Measurements from ENCODE around the gene RAMP3.

The RAMP3 gene

DNA sequence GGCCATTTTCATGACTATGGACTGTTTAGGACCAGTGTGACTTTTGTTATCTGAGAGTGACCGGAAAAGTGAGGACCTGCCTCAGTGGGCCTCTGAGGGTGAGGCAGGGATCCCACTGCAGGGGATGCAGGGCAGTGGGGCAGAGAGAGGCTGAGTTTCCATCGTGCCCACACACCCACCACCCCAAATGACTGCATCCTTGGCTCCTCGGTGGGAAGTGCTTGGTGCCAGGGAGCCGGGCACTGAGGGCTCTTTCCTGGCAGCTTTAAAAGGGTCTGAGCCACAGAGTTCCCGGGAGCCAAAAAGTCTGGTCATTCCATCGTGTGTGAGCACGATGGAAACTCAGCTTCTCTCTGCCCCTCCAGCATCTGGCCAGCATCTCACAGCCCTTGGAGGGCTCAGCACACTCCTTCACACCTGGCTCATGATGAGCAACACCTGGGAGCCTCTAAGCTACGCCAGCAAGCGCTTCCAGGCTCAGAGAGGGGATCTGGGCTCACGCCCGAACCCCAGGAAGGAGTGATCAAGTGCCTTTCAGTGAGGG is 59.1 kb downstream of the RAMP3 start:
- Histone ChIP-seq H3K9me3 (ENCODE audit: control insufficient read depth, low read length) (no peaks in the 10 kb centered on the region), H3K4me2 (ENCODE audit: low read length) (no peak overlapping the region), H3K79me2 (no peaks in the 10 kb centered on the region), H2AFZ (no peak overlapping the region), H3K4me3 (ENCODE audit: low read depth, low read length) (no peak overlapping the region), H3K36me3 (ENCODE audit: control insufficient read depth, insufficient read depth, low read length) (no peaks in the 10 kb centered on the region), H3K4me1 (no peaks in the 10 kb centered on the region), H3K9ac (no peak overlapping the region), H3K27me3 (ENCODE audit: control insufficient read depth, insufficient read depth, low read length) (no peaks in the 10 kb centered on the region), H3K27ac (no peak overlapping the region)
- TF ChIP-seq, protein P1, sequence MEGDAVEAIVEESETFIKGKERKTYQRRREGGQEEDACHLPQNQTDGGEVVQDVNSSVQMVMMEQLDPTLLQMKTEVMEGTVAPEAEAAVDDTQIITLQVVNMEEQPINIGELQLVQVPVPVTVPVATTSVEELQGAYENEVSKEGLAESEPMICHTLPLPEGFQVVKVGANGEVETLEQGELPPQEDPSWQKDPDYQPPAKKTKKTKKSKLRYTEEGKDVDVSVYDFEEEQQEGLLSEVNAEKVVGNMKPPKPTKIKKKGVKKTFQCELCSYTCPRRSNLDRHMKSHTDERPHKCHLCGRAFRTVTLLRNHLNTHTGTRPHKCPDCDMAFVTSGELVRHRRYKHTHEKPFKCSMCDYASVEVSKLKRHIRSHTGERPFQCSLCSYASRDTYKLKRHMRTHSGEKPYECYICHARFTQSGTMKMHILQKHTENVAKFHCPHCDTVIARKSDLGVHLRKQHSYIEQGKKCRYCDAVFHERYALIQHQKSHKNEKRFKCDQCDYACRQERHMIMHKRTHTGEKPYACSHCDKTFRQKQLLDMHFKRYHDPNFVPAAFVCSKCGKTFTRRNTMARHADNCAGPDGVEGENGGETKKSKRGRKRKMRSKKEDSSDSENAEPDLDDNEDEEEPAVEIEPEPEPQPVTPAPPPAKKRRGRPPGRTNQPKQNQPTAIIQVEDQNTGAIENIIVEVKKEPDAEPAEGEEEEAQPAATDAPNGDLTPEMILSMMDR (IDR thresholded peaks at IDR 0.05), result no peak

DNA sequence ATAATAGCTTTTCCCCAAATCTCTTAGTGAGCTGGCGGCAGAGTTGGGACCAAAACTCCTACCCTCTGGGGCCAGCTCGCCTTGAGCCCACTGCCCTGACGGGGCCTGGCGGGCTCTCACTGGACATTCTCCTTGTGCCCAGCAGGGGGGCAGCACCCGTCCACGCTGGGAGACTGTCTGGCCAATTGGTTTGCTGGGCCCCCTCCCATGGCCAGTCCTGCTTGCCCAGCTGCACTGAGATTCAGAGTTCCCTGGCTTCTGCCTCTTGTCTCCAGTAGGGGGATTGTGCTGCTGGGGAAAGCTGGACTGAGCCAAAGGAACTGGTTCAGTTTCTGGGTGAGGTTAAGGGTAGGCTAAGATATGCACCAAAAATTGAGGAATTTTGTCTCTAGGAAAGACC is 59.8 kb downstream of the RAMP3 start:
- H3K4me3 ChIP-seq (ENCODE audit: low read depth, low read length), result no peak overlapping the region
- no peak overlapping the region for H3K9ac ChIP-seq
- H2AFZ ChIP-seq, result no peak overlapping the region
- H3K4me2 ChIP-seq (ENCODE audit: low read length), result no peak overlapping the region
- no peaks in the 10 kb centered on the region for H3K9me3 ChIP-seq (ENCODE audit: control insufficient read depth, low read length)
- no peaks in the 10 kb centered on the region for H3K79me2 ChIP-seq
- TF ChIP-seq, protein P1 (IDR thresholded peaks at IDR 0.05), result no peak
- no peaks in the 10 kb centered on the region for H3K27me3 ChIP-seq (ENCODE audit: control insufficient read depth, insufficient read depth, low read length)
- no peak overlapping the region for H3K27ac ChIP-seq
- no peaks in the 10 kb centered on the region for H3K4me1 ChIP-seq
- no peaks in the 10 kb centered on the region for H3K36me3 ChIP-seq (ENCODE audit: control insufficient read depth, insufficient read depth, low read length)

DNA sequence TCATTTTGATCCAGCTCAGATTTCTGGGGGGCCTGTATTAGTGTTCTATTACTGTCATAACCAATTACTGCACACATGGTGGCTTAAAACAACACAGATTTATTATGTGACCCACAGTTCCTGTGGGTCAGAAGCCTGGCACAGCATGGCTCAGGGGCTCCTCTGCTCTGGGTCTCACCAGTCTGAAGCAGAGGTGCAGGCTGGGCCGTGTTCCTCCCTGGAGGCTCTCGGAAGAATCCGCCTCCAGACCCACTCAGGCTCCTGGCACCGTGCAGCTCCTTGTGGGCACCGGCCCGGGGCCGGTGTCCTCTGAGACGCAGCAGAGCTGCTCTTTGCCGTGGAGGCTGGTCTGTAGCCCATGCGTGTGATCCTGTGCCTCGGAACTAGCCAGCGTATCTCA is 61.5 kb downstream of the RAMP3 start:
- H3K4me2 ChIP-seq (ENCODE audit: low read length), result no peak overlapping the region
- H3K27ac ChIP-seq, result no peak overlapping the region
- H2AFZ ChIP-seq, result no peak overlapping the region
- no peak overlapping the region for H3K4me3 ChIP-seq (ENCODE audit: low read depth, low read length)
- no peaks in the 10 kb centered on the region for H3K79me2 ChIP-seq
- TF ChIP-seq, protein P1 (IDR thresholded peaks at IDR 0.05), result no peak
- no peaks in the 10 kb centered on the region for H3K4me1 ChIP-seq
- no peak overlapping the region for H3K9ac ChIP-seq
- H3K9me3 ChIP-seq (ENCODE audit: control insufficient read depth, low read length), result no peaks in the 10 kb centered on the region
- no peaks in the 10 kb centered on the region for H3K36me3 ChIP-seq (ENCODE audit: control insufficient read depth, insufficient read depth, low read length)
- H3K27me3 ChIP-seq (ENCODE audit: control insufficient read depth, insufficient read depth, low read length), result no peaks in the 10 kb centered on the region

DNA sequence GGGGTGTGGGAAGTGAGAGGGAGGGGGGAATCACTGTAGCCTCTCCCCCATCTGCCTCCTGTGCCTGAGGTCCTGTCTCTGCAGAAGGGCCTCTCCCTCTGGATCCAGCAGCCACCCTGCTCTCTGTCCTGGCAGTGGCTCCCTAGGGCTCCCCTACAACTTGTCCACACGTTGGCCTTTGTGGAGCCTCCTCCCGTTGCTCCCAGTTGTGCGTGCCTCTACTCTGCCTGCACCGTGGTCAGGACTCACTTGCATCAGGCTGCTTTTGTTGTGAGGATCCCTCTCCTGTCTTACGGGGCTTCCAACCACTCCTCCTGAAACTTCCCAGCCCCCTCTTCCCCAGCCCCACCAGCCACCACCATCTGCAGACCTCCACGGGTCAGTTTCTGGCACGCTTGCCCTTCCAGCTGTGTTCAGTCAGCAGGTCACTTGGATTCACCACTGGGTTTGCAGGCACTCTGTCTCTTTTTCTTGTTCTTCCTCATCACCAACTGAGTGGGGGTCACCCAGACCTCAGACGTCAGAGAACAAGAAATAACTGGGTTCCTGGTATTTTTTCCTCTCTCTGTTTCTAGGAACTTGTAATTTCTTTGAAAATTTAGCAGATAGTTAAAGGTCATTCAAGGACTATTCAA is 62.3 kb downstream of the RAMP3 start:
- H3K4me1 ChIP-seq, result no peaks in the 10 kb centered on the region
- no peaks in the 10 kb centered on the region for H3K9me3 ChIP-seq (ENCODE audit: control insufficient read depth, low read length)
- H3K27ac ChIP-seq, result no peak overlapping the region
- H3K4me3 ChIP-seq (ENCODE audit: low read depth, low read length), result no peak overlapping the region
- H3K9ac ChIP-seq, result no peak overlapping the region
- H3K36me3 ChIP-seq (ENCODE audit: control insufficient read depth, insufficient read depth, low read length), result no peaks in the 10 kb centered on the region
- TF ChIP-seq, protein P1 (IDR thresholded peaks at IDR 0.05), result no peak
- no peaks in the 10 kb centered on the region for H3K27me3 ChIP-seq (ENCODE audit: control insufficient read depth, insufficient read depth, low read length)
- no peak overlapping the region for H2AFZ ChIP-seq
- no peak overlapping the region for H3K4me2 ChIP-seq (ENCODE audit: low read length)
- H3K79me2 ChIP-seq, result no peaks in the 10 kb centered on the region
